ENCODE measurements around the gene ADAMTS14.

DNA sequence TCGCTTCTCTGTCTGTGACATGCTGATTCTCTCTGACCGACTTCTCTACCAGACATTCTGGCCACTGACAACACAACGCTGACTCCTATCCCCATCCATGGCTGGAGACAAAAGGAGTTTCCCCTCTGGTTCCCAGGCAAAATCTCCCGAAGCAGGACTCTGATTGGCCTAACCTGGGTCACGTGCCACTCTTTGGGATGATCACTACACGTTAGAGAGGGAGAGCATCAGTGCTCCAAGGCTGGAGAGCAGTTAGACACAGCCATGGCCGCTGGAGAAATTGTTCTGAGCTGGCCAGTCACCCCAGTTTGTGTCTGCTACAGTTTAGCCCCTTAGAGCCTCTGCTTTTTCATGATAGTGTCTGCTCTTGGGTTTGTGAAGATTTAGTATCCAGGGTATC is 38.9 kb downstream of the ADAMTS14 start:
- no peak for TF ChIP-seq POLR2A (IDR thresholded peaks at IDR 0.05)
- TF ChIP-seq, protein P1, sequence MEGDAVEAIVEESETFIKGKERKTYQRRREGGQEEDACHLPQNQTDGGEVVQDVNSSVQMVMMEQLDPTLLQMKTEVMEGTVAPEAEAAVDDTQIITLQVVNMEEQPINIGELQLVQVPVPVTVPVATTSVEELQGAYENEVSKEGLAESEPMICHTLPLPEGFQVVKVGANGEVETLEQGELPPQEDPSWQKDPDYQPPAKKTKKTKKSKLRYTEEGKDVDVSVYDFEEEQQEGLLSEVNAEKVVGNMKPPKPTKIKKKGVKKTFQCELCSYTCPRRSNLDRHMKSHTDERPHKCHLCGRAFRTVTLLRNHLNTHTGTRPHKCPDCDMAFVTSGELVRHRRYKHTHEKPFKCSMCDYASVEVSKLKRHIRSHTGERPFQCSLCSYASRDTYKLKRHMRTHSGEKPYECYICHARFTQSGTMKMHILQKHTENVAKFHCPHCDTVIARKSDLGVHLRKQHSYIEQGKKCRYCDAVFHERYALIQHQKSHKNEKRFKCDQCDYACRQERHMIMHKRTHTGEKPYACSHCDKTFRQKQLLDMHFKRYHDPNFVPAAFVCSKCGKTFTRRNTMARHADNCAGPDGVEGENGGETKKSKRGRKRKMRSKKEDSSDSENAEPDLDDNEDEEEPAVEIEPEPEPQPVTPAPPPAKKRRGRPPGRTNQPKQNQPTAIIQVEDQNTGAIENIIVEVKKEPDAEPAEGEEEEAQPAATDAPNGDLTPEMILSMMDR (IDR thresholded peaks at IDR 0.05) = no peak
- no peak for TF ChIP-seq POLR2AphosphoS5 (IDR thresholded peaks at IDR 0.05)

Data from stomach (tissue), 4 donors.